ENCODE results near the gene DMRTC2. TPM values are rescaled to one million over a fixed set of nuclear protein-coding genes. Genes with fewer than 3 reads are reported as not detected.

The DMRTC2 gene
- not detected for total RNA-seq

DNA sequence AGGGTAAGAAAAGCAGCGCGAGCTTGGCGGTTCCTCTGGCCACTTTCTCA lies at the start of gene DMRTC2:
DMRTC2 (plus strand) TSS at position 42 of the 50 bp plus-strand sequence. CDS start 2,387 bp downstream, outside the sequence.
- intact Hi-C loops (cut with DNase I; ENCODE audit: low total_unique reads) = no loop called here
- no peak within 1 kb of the TSS for H3K4me3 ChIP-seq (ENCODE audit: low read depth, poor library complexity, severe bottlenecking)
- no peak for DNase-seq (ENCODE audit: low spot score in 2 of 2)
- WGBS, 2 donors = 89 to 97% methylated on average over 3 of the region's 3 CpGs
- TF ChIP-seq POLR2A (IDR thresholded peaks at IDR 0.05) = no peak
- TF ChIP-seq, protein P1, sequence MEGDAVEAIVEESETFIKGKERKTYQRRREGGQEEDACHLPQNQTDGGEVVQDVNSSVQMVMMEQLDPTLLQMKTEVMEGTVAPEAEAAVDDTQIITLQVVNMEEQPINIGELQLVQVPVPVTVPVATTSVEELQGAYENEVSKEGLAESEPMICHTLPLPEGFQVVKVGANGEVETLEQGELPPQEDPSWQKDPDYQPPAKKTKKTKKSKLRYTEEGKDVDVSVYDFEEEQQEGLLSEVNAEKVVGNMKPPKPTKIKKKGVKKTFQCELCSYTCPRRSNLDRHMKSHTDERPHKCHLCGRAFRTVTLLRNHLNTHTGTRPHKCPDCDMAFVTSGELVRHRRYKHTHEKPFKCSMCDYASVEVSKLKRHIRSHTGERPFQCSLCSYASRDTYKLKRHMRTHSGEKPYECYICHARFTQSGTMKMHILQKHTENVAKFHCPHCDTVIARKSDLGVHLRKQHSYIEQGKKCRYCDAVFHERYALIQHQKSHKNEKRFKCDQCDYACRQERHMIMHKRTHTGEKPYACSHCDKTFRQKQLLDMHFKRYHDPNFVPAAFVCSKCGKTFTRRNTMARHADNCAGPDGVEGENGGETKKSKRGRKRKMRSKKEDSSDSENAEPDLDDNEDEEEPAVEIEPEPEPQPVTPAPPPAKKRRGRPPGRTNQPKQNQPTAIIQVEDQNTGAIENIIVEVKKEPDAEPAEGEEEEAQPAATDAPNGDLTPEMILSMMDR (IDR thresholded peaks at IDR 0.05) = no peak

DNA sequence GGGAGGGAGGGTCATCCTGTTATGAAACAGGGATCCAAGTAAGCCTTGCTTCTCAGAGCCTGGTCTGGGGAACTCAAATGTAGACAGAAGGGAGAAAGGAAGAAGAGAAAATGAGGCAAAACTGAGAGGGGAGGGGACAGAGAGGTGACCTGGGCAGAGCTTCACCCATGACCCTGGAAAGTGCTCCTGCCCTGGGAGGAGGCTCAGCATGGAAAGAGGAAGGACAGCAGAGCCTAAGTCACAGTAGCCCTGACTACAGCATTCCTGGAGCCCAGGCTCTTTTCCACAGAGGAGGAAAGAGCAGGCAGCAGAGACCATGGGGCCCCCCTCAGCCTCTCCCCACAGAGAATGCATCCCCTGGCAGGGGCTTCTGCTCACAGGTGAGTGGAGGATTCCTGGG lies 48.5 kb upstream of the DMRTC2 start, which contains the start of gene CEACAM3:
CEACAM3 (plus strand) TSS at position 226 of the 400 bp plus-strand sequence; CDS start at position 317, 91 bp downstream.
- intact Hi-C loops (cut with DNase I; ENCODE audit: low total_unique reads) = no loop called here
- no peak within 1 kb of the TSS for H3K4me3 ChIP-seq (ENCODE audit: low read depth, poor library complexity, severe bottlenecking)
- TF ChIP-seq, protein P1 (IDR thresholded peaks at IDR 0.05) = no peak
- TF ChIP-seq POLR2A (IDR thresholded peaks at IDR 0.05) = no peak
- DNase-seq (ENCODE audit: low spot score in 2 of 2) = no peak

DNA sequence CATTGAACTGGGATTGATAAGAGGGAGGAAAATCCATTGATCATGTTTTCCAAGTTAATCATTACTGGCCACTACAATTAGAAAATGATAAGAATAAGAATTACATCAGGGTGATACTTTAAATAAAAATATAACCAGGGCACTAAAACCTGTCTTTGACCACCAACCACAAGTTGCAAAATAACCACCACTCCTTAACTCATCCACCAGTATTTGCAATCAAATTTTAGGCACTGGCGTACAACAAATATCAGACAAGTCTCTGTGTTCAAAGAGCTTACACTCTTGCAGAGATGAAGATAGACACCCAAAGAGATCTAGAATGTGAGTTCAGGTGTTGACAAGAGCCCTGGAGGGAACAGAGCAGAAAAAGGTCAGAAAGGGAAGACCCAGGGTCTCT lies 47.9 kb upstream of the DMRTC2 start:
- intact Hi-C loops (cut with DNase I; ENCODE audit: low total_unique reads) = no loop called here
- DNase-seq (ENCODE audit: low spot score in 2 of 2) = no peak
- no peak overlapping the region for H3K4me3 ChIP-seq (ENCODE audit: low read depth, poor library complexity, severe bottlenecking)
- 86 to 89% methylated on average over 1 of the region's 1 CpG for WGBS, 2 donors
- TF ChIP-seq, protein P1 (IDR thresholded peaks at IDR 0.05) = no peak
- TF ChIP-seq POLR2A (IDR thresholded peaks at IDR 0.05) = no peak

DNA sequence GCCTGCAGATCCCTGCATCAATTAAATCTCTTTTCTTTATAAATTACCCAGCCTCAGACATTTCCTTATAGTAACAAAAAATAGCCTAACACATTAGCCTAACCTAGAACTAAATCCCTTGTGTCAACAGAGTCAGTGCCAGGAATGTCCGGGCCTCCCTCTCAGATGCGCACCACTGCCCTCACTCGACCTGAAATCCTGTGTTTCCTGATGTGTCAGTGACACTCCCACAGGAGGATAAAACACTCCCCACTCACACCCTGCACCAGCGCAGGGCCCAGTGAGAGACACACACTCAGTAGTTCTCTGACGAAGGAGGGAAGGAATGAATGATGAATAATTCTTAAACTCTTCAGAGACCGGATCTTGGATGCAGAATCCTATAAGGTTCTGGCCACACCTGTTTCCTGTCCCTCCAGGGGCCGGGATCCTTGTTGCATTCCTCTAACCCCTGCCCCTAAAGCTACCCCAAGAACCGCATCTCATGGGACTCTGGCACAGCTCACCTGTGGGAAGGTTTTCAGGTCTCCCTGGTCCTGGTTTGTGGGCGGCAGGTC lies 45.3 kb upstream of the DMRTC2 start:
- no peak for TF ChIP-seq POLR2A (IDR thresholded peaks at IDR 0.05)
- TF ChIP-seq, protein P1 (IDR thresholded peaks at IDR 0.05) = no peak
- 59 to 67% methylated on average over 9 of the region's 9 CpGs for WGBS, 2 donors
- intact Hi-C loops (cut with DNase I; ENCODE audit: low total_unique reads) = no loop called here
- no peak overlapping the region for H3K4me3 ChIP-seq (ENCODE audit: low read depth, poor library complexity, severe bottlenecking)
- DNase-seq (ENCODE audit: low spot score in 2 of 2) = no peak

DNA sequence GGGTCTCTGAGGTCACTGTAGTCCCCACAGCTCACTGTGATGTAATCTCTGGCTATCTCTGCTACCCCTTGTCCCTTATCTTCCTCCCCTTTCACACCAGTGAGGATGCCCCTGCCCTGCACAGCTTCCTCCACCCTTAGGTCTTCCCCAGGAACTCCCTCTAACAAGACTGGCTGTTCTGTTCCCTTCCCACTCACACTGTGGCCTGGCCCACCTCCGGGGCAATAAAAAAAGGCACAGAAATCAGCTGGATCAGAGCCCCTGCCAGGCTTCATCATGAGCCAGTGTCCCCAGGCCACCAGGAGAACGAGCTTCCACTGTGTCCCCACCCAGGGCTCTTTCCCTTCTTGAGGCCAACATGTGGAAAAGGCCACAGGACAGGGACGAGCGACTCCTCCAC lies 43.8 kb upstream of the DMRTC2 start:
- intact Hi-C loops (cut with DNase I; ENCODE audit: low total_unique reads) = no loop called here
- WGBS, 2 donors = 61 to 68% methylated on average over 4 of the region's 4 CpGs
- peak in 1 of 2 donors; percentile 40 for DNase-seq (ENCODE audit: low spot score in 2 of 2)
- no peak overlapping the region for H3K4me3 ChIP-seq (ENCODE audit: low read depth, poor library complexity, severe bottlenecking)
- no peak for TF ChIP-seq POLR2A (IDR thresholded peaks at IDR 0.05)
- TF ChIP-seq, protein P1 (IDR thresholded peaks at IDR 0.05) = no peak

DNA sequence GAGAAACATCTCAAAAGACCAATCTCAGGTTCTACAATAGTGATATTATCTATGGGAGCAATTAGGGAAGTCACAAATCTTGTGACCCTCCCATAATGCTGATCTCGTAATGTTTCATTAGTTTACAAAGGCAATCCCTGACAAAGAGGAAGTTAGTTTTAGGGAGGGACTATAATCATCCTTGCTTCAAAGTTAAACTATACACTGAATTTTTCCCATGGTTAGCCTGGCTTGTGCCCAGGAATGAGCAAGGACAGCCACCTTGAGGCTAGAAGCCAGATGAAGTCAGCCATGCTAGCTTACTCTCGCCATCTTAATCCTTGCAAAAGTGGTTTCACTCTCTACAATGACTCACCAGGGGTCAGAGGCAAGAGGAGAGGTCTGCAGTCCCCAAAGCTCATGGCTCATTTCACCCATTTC lies 43.0 kb upstream of the DMRTC2 start:
- H3K4me3 ChIP-seq (ENCODE audit: low read depth, poor library complexity, severe bottlenecking) = no peak overlapping the region
- intact Hi-C loops (cut with DNase I; ENCODE audit: low total_unique reads) = no loop called here
- DNase-seq (ENCODE audit: low spot score in 2 of 2) = no peak
- TF ChIP-seq, protein P1 (IDR thresholded peaks at IDR 0.05) = no peak
- TF ChIP-seq POLR2A (IDR thresholded peaks at IDR 0.05) = no peak
- WGBS, 2 donors = 54 to 59% methylated on average over 2 of the region's 2 CpGs
